HepG2 (cell line): ENCODE results near the gene MXRA8. TPM values are rescaled to one million over a fixed set of nuclear protein-coding genes. Genes with fewer than 3 reads are reported as not detected.
A peak's percentile ranks its signal among the peaks of the same experiment; 100 is the strongest.

Source experiments
- AGO1 ChIP-seq: fragments of 200-400 bp; formaldehyde crosslinking; IDR thresholded peaks from 2 replicates; pipeline ENCODE4 v1.6.1; 2017; ENCODE audit warnings: mild to moderate bottlenecking, low read depth, low read length, moderate library complexity; ENCODE audit not compliant: poor library complexity, severe bottlenecking
- AGO2 ChIP-seq: fragments of 200-400 bp; formaldehyde crosslinking; optimal IDR thresholded peaks from 2 replicates; pipeline ENCODE3; 2017; ENCODE audit warnings: mild to moderate bottlenecking, low read depth, low read length, moderate library complexity
- ARID5B ChIP-seq: IDR thresholded peaks from 2 replicates; pipeline ENCODE4 v1.4.0; 2020; ENCODE audit warnings: mild to moderate bottlenecking, missing genetic modification reagents
- ATF7 ChIP-seq, 2 experiments: fragments of 450-650 bp in 1 of 2; sonication (generic) in 1 of 2; formaldehyde crosslinking in 1 of 2; IDR thresholded peaks; 2 replicates each; pipeline versions ENCODE4 v1.4.0 to v1.6.1; 2016 to 2020; ENCODE audit warnings: antibody characterized with exemption in 1 of 2, mild to moderate bottlenecking in 1 of 2, missing genetic modification reagents in 1 of 2
- CBX5 ChIP-seq: sonication (generic); formaldehyde crosslinking; IDR thresholded peaks from 2 replicates; pipeline ENCODE4 v1.4.0; 2020; ENCODE audit warnings: missing genetic modification reagents, borderline replicate concordance
- ELF1 ChIP-seq: sonication (generic); formaldehyde crosslinking; IDR thresholded peaks from 2 replicates; pipeline ENCODE4 v1.4.0; 2020; ENCODE audit warnings: missing genetic modification reagents
- GABPB1 ChIP-seq: IDR thresholded peaks from 2 replicates; pipeline ENCODE4 v1.6.1; 2016; ENCODE audit warnings: mild to moderate bottlenecking, missing genetic modification reagents, moderate library complexity, missing compliant biosample characterization
- HOXA3 ChIP-seq: sonication (generic); formaldehyde crosslinking; IDR thresholded peaks from 2 replicates; pipeline ENCODE4 v1.5.0; 2020; ENCODE audit warnings: missing genetic modification reagents
- KDM2A ChIP-seq: sonication (generic); formaldehyde crosslinking; IDR thresholded peaks from 2 replicates; pipeline ENCODE4 v1.4.0; 2020; ENCODE audit warnings: low read depth, missing genetic modification reagents, borderline replicate concordance
- MAX ChIP-seq: IDR thresholded peaks from 2 replicates; pipeline ENCODE4 v1.6.1; 2012; ENCODE audit warnings: inconsistent platforms
- NONO ChIP-seq, 2 experiments: fragments of 450-650 bp in 1 of 2; sonication (generic) in 1 of 2; formaldehyde crosslinking in 1 of 2; IDR thresholded peaks in 1 of 2; conservative IDR thresholded peaks in 1 of 2; 2 replicates each; pipeline versions ENCODE4 v1.6.1 to v1.8.0; 2017 to 2022; ENCODE audit warnings: mild to moderate bottlenecking in 1 of 2, missing genetic modification reagents in 1 of 2, moderate library complexity in 1 of 2
- POLR2G ChIP-seq: fragments of 200-400 bp; formaldehyde crosslinking; IDR thresholded peaks from 2 replicates; pipeline ENCODE4 v1.6.1; 2018; ENCODE audit warnings: mild to moderate bottlenecking, low read depth, low read length, moderate library complexity
- SRSF4 ChIP-seq: fragments of 200-400 bp; formaldehyde crosslinking; IDR thresholded peaks from one replicate; pipeline ENCODE4 v1.6.1; 2018; ENCODE audit warnings: mild to moderate bottlenecking, low read depth, low read length, moderate library complexity; ENCODE audit not compliant: poor library complexity, severe bottlenecking
- ZBTB38 ChIP-seq: sonication (generic); formaldehyde crosslinking; IDR thresholded peaks from 2 replicates; pipeline ENCODE4 v1.5.1; 2020; ENCODE audit warnings: mild to moderate bottlenecking, missing genetic modification reagents
- ZBTB42 ChIP-seq: sonication (generic); formaldehyde crosslinking; IDR thresholded peaks from 2 replicates; pipeline ENCODE4 v1.5.0; 2020; ENCODE audit warnings: mild to moderate bottlenecking, missing genetic modification reagents
- ZNF577 ChIP-seq: sonication (generic); formaldehyde crosslinking; IDR thresholded peaks from 2 replicates; pipeline ENCODE4 v1.4.0; 2020; ENCODE audit warnings: mild to moderate bottlenecking, low read depth, missing genetic modification reagents, borderline replicate concordance
- ZNF687 ChIP-seq: sonication (generic); formaldehyde crosslinking; IDR thresholded peaks from 2 replicates; pipeline ENCODE4 v1.5.1; 2020; ENCODE audit warnings: mild to moderate bottlenecking, missing genetic modification reagents, moderate library complexity
- ZNF850 ChIP-seq: sonication (generic); formaldehyde crosslinking; conservative IDR thresholded peaks from 2 replicates; pipeline ENCODE4 v1.9.0; 2021; ENCODE audit warnings: mild to moderate bottlenecking, missing genetic modification reagents
- polyA plus RNA-seq, 8 experiments: library from polyadenylated mRNA; depleted of rRNA in 3 of 8; stranded (reverse) in 7 of 8; unstranded in 1 of 8; fragments of >200 nt; fragmentation: Illumina TruSeq in 4 of 8; extraction: Trizol in 4 of 8; gene quantifications; 2 replicates each; pipeline versions ENCODE4 v1.2.1 to v1.2.3, GENCODE V29; 2011 to 2016; ENCODE audit warnings: low read depth in 4 of 8, missing spikeins in 1 of 8, mixed read lengths in 1 of 8; ENCODE audit not compliant: insufficient read depth in 1 of 8
- total RNA-seq, 5 experiments: library from RNA; depleted of rRNA; stranded (reverse); fragments of >200 nt; fragmentation: Illumina TruSeq; extraction: Trizol; gene quantifications; 2 replicates each; pipeline ENCODE4 v1.2.3, GENCODE V29; 2016; ENCODE audit warnings: low read depth in 1 of 5

Gene MXRA8
- total and polyA plus RNA-seq, 2 of the 13 experiments (the other 11 are each of a cell fraction or from before 2014, with no cell fraction given): 19.8 to 44.8 TPM

GRCh38 chr1:1309251-1310108 is 48.9 kb downstream of the MXRA8 start (continued):
- TF ChIP-seq HOXA3 (CRISPR knock-in tag) (peak; percentile 33; the same call in 1 of the 2 replicates), ZBTB38 (CRISPR knock-in tag) (peak; percentile 85), GABPB1 (CRISPR knock-in tag) (0 out of 2 replicates have a peak, but pooled peaks have one; percentile 16), MAX (0 out of 2 replicates have a peak, but pooled peaks have one; percentile 25), POLR2G (peak; percentile 41), ZNF850 (CRISPR knock-in tag) (0 out of 2 replicates have a peak, but pooled peaks have one; percentile 6), NONO (IDR thresholded peaks at IDR 0.05) (no peak), NONO (CRISPR knock-in tag; conservative IDR thresholded peaks at IDR 0.05) (peak; percentile 36; the same call in 1 of the 2 replicates), AGO1 (peak; percentile 40), CBX5 (CRISPR knock-in tag) (no peak), ZBTB42 (CRISPR knock-in tag) (no peak), ARID5B (0 out of 2 replicates have a peak, but pooled peaks have one; percentile 5), SRSF4 (no peak), AGO2 (peak; percentile 79), ATF7 (IDR thresholded peaks at IDR 0.05) (no peak), ATF7 (CRISPR knock-in tag; IDR thresholded peaks at IDR 0.05) (no peak), ZNF687 (CRISPR knock-in tag) (peak; percentile 38; the same call in 1 of the 2 replicates), ELF1 (CRISPR knock-in tag) (peak; percentile 19; the same call in 1 of the 2 replicates), ZNF577 (CRISPR knock-in tag) (no peak), KDM2A (CRISPR knock-in tag) (peak; percentile 80)
- TF ChIP-seq, all 625 proteins: peak for 23
